Epithelial cell of proximal tubule (primary cell): ENCODE data around the gene RIMBP2. TPM values are rescaled to one million over a fixed set of nuclear protein-coding genes. Genes with fewer than 3 reads are reported as not detected.

Experiments
- DNase-seq: peaks from one replicate; pipeline ENCODE4 v3.0.0-alpha.2; 2011; ENCODE audit warnings: low read depth
- H3K4me3 ChIP-seq: 2 replicates; pipeline ENCODE4 v1.5.1; 2011; ENCODE audit warnings: low read depth, mild to moderate bottlenecking, low read length
- CTCF ChIP-seq: conservative IDR thresholded peaks from 2 replicates; pipeline ENCODE4 v1.5.1; 2012; ENCODE audit warnings: low read depth, mild to moderate bottlenecking, low read length
- total RNA-seq: library from RNA; depleted of rRNA; stranded (reverse); fragments of >200 nt; gene quantifications from 2 replicates; pipeline ENCODE4 v1.2.3, GENCODE V29; 2015

The RIMBP2 gene
- total RNA-seq, 1 donor from 2014 or later, result 0.98 TPM

DNA sequence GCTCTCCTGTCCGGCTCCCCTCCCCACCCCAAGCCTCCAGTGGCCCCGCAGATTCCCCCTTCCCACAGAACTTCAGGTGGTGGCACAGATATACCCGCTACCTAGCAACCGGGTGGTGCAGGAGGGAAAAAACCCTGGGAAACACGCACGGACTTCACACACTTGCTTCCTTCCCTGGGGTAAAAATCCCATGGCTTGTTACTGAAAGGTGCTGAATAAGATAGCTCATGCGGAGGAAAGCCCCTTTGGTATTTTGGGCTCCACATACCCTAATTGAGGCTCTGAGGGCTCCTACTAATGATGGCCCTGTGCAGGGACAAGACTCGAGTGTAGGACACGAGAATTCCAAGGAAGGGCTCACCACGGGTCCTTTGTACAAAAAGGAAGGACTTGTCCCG lies 869 bp upstream of the RIMBP2 start:
- no peak for DNase-seq
- no peak for TF ChIP-seq CTCF
- H3K4me3 ChIP-seq, result no peak overlapping the region

- DNase-seq, result no peak
- TF ChIP-seq CTCF, result no peak
Observed at GRCh38 chr12:130715150-130715997, 725 bp downstream of the RIMBP2 start.

GRCh38 chr12:130714591-130715149 lies 1.4 kb downstream of the RIMBP2 start:
- DNase-seq, result no peak
- TF ChIP-seq CTCF, result no peak
- no peak overlapping the region for H3K4me3 ChIP-seq

More at GRCh38 chr12:130715150-130715997, 725 bp downstream of the RIMBP2 start:
- peak overlapping the region; percentile 30 for H3K4me3 ChIP-seq

- TF ChIP-seq CTCF, result no peak
- H3K4me3 ChIP-seq, result no peak overlapping the region
- DNase-seq, result no peak
Observed at GRCh38 chr12:130714091-130714590, 2.0 kb downstream of the RIMBP2 start.

DNA sequence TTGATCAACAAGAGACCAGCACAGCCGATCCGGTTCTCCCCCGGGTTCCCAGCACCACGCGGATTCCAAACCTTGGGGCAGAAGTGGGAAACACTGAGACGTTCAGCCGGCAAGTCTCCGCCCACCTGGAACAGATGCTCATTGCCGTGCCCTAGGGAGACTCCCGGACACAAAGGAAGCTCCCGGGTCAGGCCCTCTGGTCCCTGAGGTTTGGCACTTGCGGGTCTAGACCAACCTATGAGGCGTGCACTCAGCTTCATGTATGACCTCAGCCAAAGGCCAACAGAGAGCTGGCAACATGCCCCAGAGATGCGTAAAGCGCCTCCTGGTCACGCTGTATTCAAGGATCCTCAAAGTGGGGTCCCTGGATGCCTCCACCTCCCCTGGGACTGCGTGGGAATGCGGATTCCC lies 2.5 kb downstream of the RIMBP2 start:
- H3K4me3 ChIP-seq, result no peak overlapping the region
- TF ChIP-seq CTCF, result no peak
- no peak for DNase-seq

GRCh38 chr12:130712346-130713065 lies 3.6 kb downstream of the RIMBP2 start:
- TF ChIP-seq CTCF, result no peak
- no peak overlapping the region for H3K4me3 ChIP-seq
- DNase-seq, result no peak
